ENCODE measurements around the gene ARPC1A.

DNA sequence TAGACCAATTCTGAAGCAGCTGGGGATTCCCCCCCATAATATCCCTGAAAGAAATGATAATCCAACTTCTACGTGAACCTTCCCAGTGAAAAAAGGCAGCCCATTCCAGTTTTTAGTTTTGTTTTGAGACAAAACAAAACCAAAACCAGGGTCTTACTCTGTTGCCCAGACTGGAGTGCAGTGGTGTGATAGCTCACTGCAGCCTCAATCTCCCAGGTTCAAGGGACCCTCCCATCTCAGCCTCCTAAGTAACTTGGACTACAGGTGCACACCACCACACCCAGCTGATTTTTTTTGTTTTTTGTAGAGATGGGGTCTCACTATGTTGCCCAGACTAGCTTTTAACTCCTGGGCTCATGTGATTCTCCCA lies 12.5 kb upstream of the ARPC1A start:
- TF ChIP-seq, protein P1, sequence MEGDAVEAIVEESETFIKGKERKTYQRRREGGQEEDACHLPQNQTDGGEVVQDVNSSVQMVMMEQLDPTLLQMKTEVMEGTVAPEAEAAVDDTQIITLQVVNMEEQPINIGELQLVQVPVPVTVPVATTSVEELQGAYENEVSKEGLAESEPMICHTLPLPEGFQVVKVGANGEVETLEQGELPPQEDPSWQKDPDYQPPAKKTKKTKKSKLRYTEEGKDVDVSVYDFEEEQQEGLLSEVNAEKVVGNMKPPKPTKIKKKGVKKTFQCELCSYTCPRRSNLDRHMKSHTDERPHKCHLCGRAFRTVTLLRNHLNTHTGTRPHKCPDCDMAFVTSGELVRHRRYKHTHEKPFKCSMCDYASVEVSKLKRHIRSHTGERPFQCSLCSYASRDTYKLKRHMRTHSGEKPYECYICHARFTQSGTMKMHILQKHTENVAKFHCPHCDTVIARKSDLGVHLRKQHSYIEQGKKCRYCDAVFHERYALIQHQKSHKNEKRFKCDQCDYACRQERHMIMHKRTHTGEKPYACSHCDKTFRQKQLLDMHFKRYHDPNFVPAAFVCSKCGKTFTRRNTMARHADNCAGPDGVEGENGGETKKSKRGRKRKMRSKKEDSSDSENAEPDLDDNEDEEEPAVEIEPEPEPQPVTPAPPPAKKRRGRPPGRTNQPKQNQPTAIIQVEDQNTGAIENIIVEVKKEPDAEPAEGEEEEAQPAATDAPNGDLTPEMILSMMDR (IDR thresholded peaks at IDR 0.05; ENCODE audit: low read length): no peak
- no peak for TF ChIP-seq EZH2 (IDR thresholded peaks at IDR 0.05; ENCODE audit: borderline replicate concordance, low read length)

Data from OCI-LY1 (cell line).